GM12878 (cell line): ENCODE measurements around the gene ABCA3. TPM values are rescaled to one million over a fixed set of nuclear protein-coding genes. Genes with fewer than 3 reads are reported as not detected.

ENCODE experiments used
- ASH2L ChIP-seq: fragments of 300-600, 200-600 bp; sonication (generic); IDR thresholded peaks from 2 replicates; pipeline ENCODE4 v1.6.1; 2017; ENCODE audit warnings: low read depth, mild to moderate bottlenecking, borderline replicate concordance
- ATF7 ChIP-seq: fragments of 450-650 bp; IDR thresholded peaks from 2 replicates; pipeline ENCODE4 v1.6.1; 2016; ENCODE audit warnings: low read depth, mild to moderate bottlenecking
- BCL11A ChIP-seq: IDR thresholded peaks from 2 replicates; pipeline ENCODE4 v1.6.1; 2011; ENCODE audit warnings: low read depth, low read length
- CBFB ChIP-seq: IDR thresholded peaks from 2 replicates; pipeline ENCODE4 v1.6.1; 2016; ENCODE audit warnings: antibody characterized with exemption, low read depth
- CREM ChIP-seq: IDR thresholded peaks from 2 replicates; pipeline ENCODE4 v1.6.1; 2014; ENCODE audit warnings: antibody characterized with exemption, low read depth
- KLF5 ChIP-seq: fragments of 450-650 bp; IDR thresholded peaks from 2 replicates; pipeline ENCODE4 v1.6.1; 2014; ENCODE audit warnings: mild to moderate bottlenecking; ENCODE audit not compliant: partially characterized antibody
- MAX ChIP-seq: IDR thresholded peaks from 2 replicates; pipeline ENCODE4 v1.6.1; 2012; ENCODE audit warnings: low read depth, low read length, improper control_type of control experiment
- MYB ChIP-seq: fragments of 150-350 bp; IDR thresholded peaks from 2 replicates; pipeline ENCODE4 v1.6.1; 2014; ENCODE audit warnings: mild to moderate bottlenecking, low read depth, low read length, borderline replicate concordance
- NBN ChIP-seq: fragments of 450-650 bp; IDR thresholded peaks from 2 replicates; pipeline ENCODE4 v1.6.1; 2016
- NKRF ChIP-seq: fragments of 450-650 bp; conservative IDR thresholded peaks from 2 replicates; pipeline ENCODE4 v1.6.1; 2017; ENCODE audit warnings: mild to moderate bottlenecking, moderate library complexity
- PAX5 ChIP-seq: IDR thresholded peaks from 2 replicates; pipeline ENCODE4 v1.6.1; 2011; ENCODE audit warnings: low read depth, low read length, borderline replicate concordance
- POLR2AphosphoS2 ChIP-seq: IDR thresholded peaks from 2 replicates; pipeline ENCODE4 v1.6.1; 2011; ENCODE audit warnings: low read depth, mild to moderate bottlenecking, low read length, improper control_type of control experiment, moderate library complexity
- PRDM15 ChIP-seq: fragments of 450-650 bp; formaldehyde crosslinking; IDR thresholded peaks from 2 replicates; pipeline ENCODE4 v1.4.0; 2020; ENCODE audit warnings: mild to moderate bottlenecking, moderate library complexity
- SP1 ChIP-seq: IDR thresholded peaks from one replicate; pipeline ENCODE4 v1.6.1; 2011; ENCODE audit warnings: low read depth, low read length
- SREBF1 ChIP-seq: IDR thresholded peaks from 2 replicates; pipeline ENCODE4 v1.6.1; 2012; ENCODE audit warnings: mild to moderate bottlenecking, low read length
- SUPT20H ChIP-seq: IDR thresholded peaks from 2 replicates; pipeline ENCODE4 v1.6.1; 2011; ENCODE audit warnings: low read depth, mild to moderate bottlenecking, low read length, moderate library complexity, borderline replicate concordance; ENCODE audit not compliant: control insufficient read depth
- TARDBP ChIP-seq: IDR thresholded peaks from 2 replicates; pipeline ENCODE4 v1.6.1; 2016; ENCODE audit warnings: borderline replicate concordance
- TBL1XR1 ChIP-seq: IDR thresholded peaks from 2 replicates; pipeline ENCODE4 v1.6.1; 2012; ENCODE audit warnings: low read depth, low read length, improper control_type of control experiment
- YY1 ChIP-seq: IDR thresholded peaks from 2 replicates; pipeline ENCODE4 v1.6.1; 2011; ENCODE audit warnings: low read depth, mild to moderate bottlenecking, low read length
- ZNF207 ChIP-seq: fragments of 450-650 bp; IDR thresholded peaks from 2 replicates; pipeline ENCODE4 v1.6.1; 2014; ENCODE audit warnings: antibody characterized with exemption, mild to moderate bottlenecking, borderline replicate concordance
- ZNF24 ChIP-seq: fragments of 450-650 bp; IDR thresholded peaks from 2 replicates; pipeline ENCODE4 v1.6.1; 2017; ENCODE audit warnings: antibody characterized with exemption, mild to moderate bottlenecking
- polyA plus RNA-seq, 11 experiments: library from polyadenylated mRNA; depleted of rRNA in 4 of 11; unstranded in 6 of 11; stranded (reverse) in 5 of 11; fragments of >200 nt; fragmentation: Nextera tagmentation in 4 of 11; fragmentation: Illumina TruSeq in 1 of 11; extraction: Ambion mirVana in 4 of 11; extraction: Trizol in 1 of 11; gene quantifications; 1 replicate in 1 of 11; 2 replicates in 10 of 11; pipeline versions ENCODE4 v1.2.1 to v1.2.3, GENCODE V29; 2011 to 2016; ENCODE audit warnings: inconsistent platforms in 2 of 11, missing spikeins in 2 of 11, low read depth in 1 of 11
- total RNA-seq, 4 experiments: library from RNA; depleted of rRNA in 3 of 4; stranded (reverse); fragments of >200 nt in 3 of 4; fragmentation: Illumina TruSeq in 1 of 4; extraction: Trizol in 1 of 4; gene quantifications; 2 replicates each; pipeline versions ENCODE4 v1.2.1 to v1.2.3, GENCODE V29; 2013 to 2021
- TF ChIP-seq, protein P1 (sequence below): fragments of 450-650 bp; IDR thresholded peaks from 2 replicates; pipeline ENCODE4 v1.6.1; 2017; ENCODE audit warnings: mild to moderate bottlenecking
- TF ChIP-seq, protein P2 (sequence below): fragments of 450-650 bp; IDR thresholded peaks from 2 replicates; pipeline ENCODE4 v1.6.1; 2016; ENCODE audit warnings: mild to moderate bottlenecking

Gene ABCA3
- total and polyA plus RNA-seq, 10 of the 15 experiments (the other 5 are each of a cell fraction or from before 2014, with no cell fraction given) = 0.71 to 17.6 (median 6.7) TPM

DNA sequence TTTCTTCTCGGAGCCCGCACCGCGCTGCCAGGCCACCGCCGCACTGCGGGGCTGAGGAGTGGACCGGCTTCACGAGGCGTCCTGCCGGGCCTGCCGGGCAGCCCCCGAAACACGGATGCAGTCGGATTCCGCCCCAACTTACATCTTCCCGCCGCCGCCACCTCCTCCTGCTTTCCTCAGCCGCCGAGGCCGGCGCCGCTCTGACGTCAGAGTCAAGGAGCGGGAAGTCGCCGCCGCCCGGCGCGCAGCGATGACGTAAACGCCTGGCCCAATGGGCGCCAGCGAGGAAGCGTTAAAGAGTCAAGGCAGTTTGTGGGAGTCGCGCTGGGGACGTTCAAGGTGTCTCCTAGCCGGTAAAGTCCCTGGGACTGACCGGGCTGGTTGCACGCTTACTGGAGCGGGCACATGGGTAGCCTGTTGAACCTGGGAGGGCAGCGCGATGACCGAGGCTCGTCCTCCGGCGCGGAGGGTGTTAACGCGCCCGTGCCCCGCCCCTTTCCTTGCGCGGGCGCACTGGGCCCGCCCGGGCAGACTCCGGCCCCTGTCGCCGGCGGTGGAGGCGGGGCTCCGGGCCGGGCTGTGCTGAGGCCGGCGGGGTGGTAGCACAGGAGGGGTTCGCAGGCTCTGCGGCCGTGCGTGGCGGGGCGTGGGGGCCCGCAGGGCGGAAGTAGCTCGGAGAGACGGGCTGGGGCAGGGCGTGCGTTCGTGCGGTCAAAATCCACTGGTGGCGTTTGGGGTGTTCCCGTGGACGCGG, 72.4 kb downstream of the ABCA3 start, which contains the start of gene RNPS1 (continued):
- no peak for TF ChIP-seq BCL11A
- peak; percentile 99 for TF ChIP-seq ZNF207
- TF ChIP-seq, protein P1, sequence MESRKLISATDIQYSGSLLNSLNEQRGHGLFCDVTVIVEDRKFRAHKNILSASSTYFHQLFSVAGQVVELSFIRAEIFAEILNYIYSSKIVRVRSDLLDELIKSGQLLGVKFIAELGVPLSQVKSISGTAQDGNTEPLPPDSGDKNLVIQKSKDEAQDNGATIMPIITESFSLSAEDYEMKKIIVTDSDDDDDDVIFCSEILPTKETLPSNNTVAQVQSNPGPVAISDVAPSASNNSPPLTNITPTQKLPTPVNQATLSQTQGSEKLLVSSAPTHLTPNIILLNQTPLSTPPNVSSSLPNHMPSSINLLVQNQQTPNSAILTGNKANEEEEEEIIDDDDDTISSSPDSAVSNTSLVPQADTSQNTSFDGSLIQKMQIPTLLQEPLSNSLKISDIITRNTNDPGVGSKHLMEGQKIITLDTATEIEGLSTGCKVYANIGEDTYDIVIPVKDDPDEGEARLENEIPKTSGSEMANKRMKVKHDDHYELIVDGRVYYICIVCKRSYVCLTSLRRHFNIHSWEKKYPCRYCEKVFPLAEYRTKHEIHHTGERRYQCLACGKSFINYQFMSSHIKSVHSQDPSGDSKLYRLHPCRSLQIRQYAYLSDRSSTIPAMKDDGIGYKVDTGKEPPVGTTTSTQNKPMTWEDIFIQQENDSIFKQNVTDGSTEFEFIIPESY = 0 out of 2 replicates have a peak, but pooled peaks have one; percentile 28
- no peak for TF ChIP-seq SUPT20H
- no peak for TF ChIP-seq MYB
- TF ChIP-seq SP1 = peak; percentile 59
- peak; percentile 92 for TF ChIP-seq NKRF
- TF ChIP-seq, protein P2, sequence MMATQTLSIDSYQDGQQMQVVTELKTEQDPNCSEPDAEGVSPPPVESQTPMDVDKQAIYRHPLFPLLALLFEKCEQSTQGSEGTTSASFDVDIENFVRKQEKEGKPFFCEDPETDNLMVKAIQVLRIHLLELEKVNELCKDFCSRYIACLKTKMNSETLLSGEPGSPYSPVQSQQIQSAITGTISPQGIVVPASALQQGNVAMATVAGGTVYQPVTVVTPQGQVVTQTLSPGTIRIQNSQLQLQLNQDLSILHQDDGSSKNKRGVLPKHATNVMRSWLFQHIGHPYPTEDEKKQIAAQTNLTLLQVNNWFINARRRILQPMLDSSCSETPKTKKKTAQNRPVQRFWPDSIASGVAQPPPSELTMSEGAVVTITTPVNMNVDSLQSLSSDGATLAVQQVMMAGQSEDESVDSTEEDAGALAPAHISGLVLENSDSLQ = 0 out of 2 replicates have a peak, but pooled peaks have one; percentile 6
- peak; percentile 73 for TF ChIP-seq MAX
- peak; percentile 96 for TF ChIP-seq ASH2L
- TF ChIP-seq POLR2AphosphoS2 = peak; percentile 92
- 0 out of 2 replicates have a peak, but pooled peaks have one; percentile 7 for TF ChIP-seq SREBF1
- peak; percentile 100 for TF ChIP-seq CREM
- TF ChIP-seq TBL1XR1 = no peak
- peak; percentile 90 for TF ChIP-seq CBFB
- peak; percentile 87 for TF ChIP-seq YY1
- peak; percentile 99 for TF ChIP-seq ATF7
- TF ChIP-seq TARDBP = peak; percentile 33
- peak; percentile 93 for TF ChIP-seq KLF5
- no peak for TF ChIP-seq ZNF24
- TF ChIP-seq PRDM15 (CRISPR knock-in tag) = peak; percentile 74
- peak; percentile 100 for TF ChIP-seq NBN
- TF ChIP-seq PAX5 = no peak
